H1 (cell line): ENCODE data around the gene ZNRF3. TPM values are rescaled to one million over a fixed set of nuclear protein-coding genes. Genes with fewer than 3 reads are reported as not detected.
"Not testable (repeated sequence)": the region's sequence is repeated elsewhere in the genome, so short reads cannot be mapped to it uniquely, and the experiment has no call there.

Source experiments
- CTCF ChIA-PET: fragments of 300-600 bp; sonication (Branson Sonifier 250); formaldehyde crosslinking; loops from one replicate; lab custom pipeline; 2021; ENCODE audit not compliant: partially characterized antibody; lab: Charles Lee
- POLR2A ChIA-PET: fragments of 300-600 bp; sonication (Branson Sonifier 250); formaldehyde crosslinking; loops from one replicate; lab custom pipeline; 2021; ENCODE audit warnings: inconsistent platforms; ENCODE audit not compliant: partially characterized antibody; lab: Charles Lee
- DNase-seq, 2 experiments: peaks; one replicate each; pipeline versions ENCODE4 v3.0.0 to v3.0.0-alpha.2; 2010 to 2022; ENCODE audit warnings: low spot score in 2 of 2, low read depth in 1 of 2, mixed read lengths in 1 of 2
- FAIRE-seq: peaks from 2 replicates; lab custom pipeline; 2011; peaks lifted over from hg19 to GRCh38; lab: Jason Lieb, UNC
- H2AFZ ChIP-seq: 2 replicates; pipeline ENCODE4 v1.8.1; 2012; ENCODE audit warnings: low read length, inconsistent platforms
- H2AK5ac ChIP-seq: 2 replicates; pipeline ENCODE4 v1.6.1; 2013; ENCODE audit warnings: low read depth, low read length
- H2BK120ac ChIP-seq: replicated peaks from 2 replicates; pipeline ENCODE3; 2013; ENCODE audit warnings: low read depth, low read length, inconsistent platforms
- H2BK12ac ChIP-seq: 2 replicates; pipeline ENCODE4 v1.6.1; 2013; ENCODE audit warnings: low read depth, low read length
- H2BK15ac ChIP-seq: 2 replicates; pipeline ENCODE4 v1.6.1; 2013; ENCODE audit warnings: low read length
- H2BK20ac ChIP-seq: 2 replicates; pipeline ENCODE4 v1.6.1; 2013; ENCODE audit warnings: low read length
- H2BK5ac ChIP-seq: 2 replicates; pipeline ENCODE4 v1.6.1; 2013; ENCODE audit warnings: low read depth, low read length
- H3K14ac ChIP-seq: 2 replicates; pipeline ENCODE4 v1.6.1; 2013; ENCODE audit warnings: inconsistent platforms; ENCODE audit not compliant: insufficient read length
- H3K18ac ChIP-seq: 2 replicates; pipeline ENCODE4 v1.6.1; 2013; ENCODE audit warnings: low read length; ENCODE audit errors: extremely low read depth
- H3K23ac ChIP-seq: 2 replicates; pipeline ENCODE4 v1.6.1; 2013; ENCODE audit warnings: inconsistent platforms; ENCODE audit not compliant: insufficient read length
- H3K23me2 ChIP-seq: 2 replicates; pipeline ENCODE4 v1.6.1; 2013; ENCODE audit warnings: low read depth, low read length
- H3K27ac ChIP-seq: 2 replicates; pipeline ENCODE4 v1.6.1; 2011; ENCODE audit warnings: low read depth, low read length, inconsistent platforms
- H3K27me3 ChIP-seq, 4 experiments: replicated peaks in 1 of 4; 1 replicate in 1 of 4; 2 replicates in 3 of 4; pipeline versions ENCODE4 v1.6.1 to v1.8.1; 2011 to 2013; ENCODE audit warnings: low read length in 3 of 4, mild to moderate bottlenecking in 3 of 4, inconsistent platforms in 2 of 4, mixed read lengths in 2 of 4, moderate library complexity in 1 of 4; ENCODE audit not compliant: control insufficient read depth in 3 of 4, insufficient read depth in 3 of 4; ENCODE audit errors: extremely low read depth in 1 of 4
- H3K36me3 ChIP-seq, 4 experiments: 2 replicates each; pipeline versions ENCODE4 v1.6.1 to v1.8.1; 2011 to 2013; ENCODE audit warnings: mild to moderate bottlenecking in 4 of 4, low read length in 3 of 4, moderate library complexity in 2 of 4, control low read depth in 1 of 4, inconsistent platforms in 1 of 4; ENCODE audit not compliant: insufficient read depth in 4 of 4, control insufficient read depth in 2 of 4
- H3K4ac ChIP-seq: replicated peaks from 2 replicates; pipeline ENCODE3; 2013; ENCODE audit warnings: low read length, low read depth, mixed read lengths, inconsistent platforms; ENCODE audit not compliant: insufficient read length
- H3K4me1 ChIP-seq, 4 experiments: replicated peaks in 1 of 4; 1 replicate in 1 of 4; 2 replicates in 3 of 4; pipeline versions ENCODE4 v1.6.1 to v1.8.1; 2011 to 2013; ENCODE audit warnings: low read length in 3 of 4, inconsistent platforms in 2 of 4, mixed read lengths in 1 of 4; ENCODE audit not compliant: insufficient read depth in 4 of 4, control insufficient read depth in 3 of 4
- H3K4me2 ChIP-seq, 2 experiments: 2 replicates each; pipeline versions ENCODE4 v1.6.1 to v1.8.1; 2011 to 2013; ENCODE audit warnings: low read depth in 2 of 2, low read length in 2 of 2, control low read depth in 1 of 2, inconsistent platforms in 1 of 2, mild to moderate bottlenecking in 1 of 2; ENCODE audit not compliant: insufficient read depth in 1 of 2
- H3K4me3 ChIP-seq, 4 experiments: fragments of 200-600, 300-600 bp in 1 of 4; sonication (generic), shearing (Covaris generic), sonication (Bioruptor Twin) in 1 of 4; 2 replicates each; pipeline versions ENCODE4 v1.5.1 to v1.8.1; 2011 to 2016; ENCODE audit warnings: low read length in 4 of 4, low read depth in 3 of 4, control low read depth in 2 of 4, inconsistent platforms in 2 of 4, mild to moderate bottlenecking in 2 of 4, mixed read lengths in 1 of 4, moderate library complexity in 1 of 4; ENCODE audit not compliant: insufficient read depth in 2 of 4; ENCODE audit errors: extremely low read depth in 1 of 4
- H3K56ac ChIP-seq: replicated peaks from 2 replicates; pipeline ENCODE3; 2013; ENCODE audit warnings: low read depth, mild to moderate bottlenecking, mixed read lengths, low read length, inconsistent platforms; ENCODE audit not compliant: insufficient read length
- H3K79me1 ChIP-seq: 2 replicates; pipeline ENCODE4 v1.6.1; 2013; ENCODE audit warnings: low read depth, low read length, control low read depth
- H3K79me2 ChIP-seq, 2 experiments: 2 replicates each; pipeline versions ENCODE4 v1.6.1 to v1.8.1; 2012 to 2013; ENCODE audit warnings: low read length in 2 of 2, mild to moderate bottlenecking in 2 of 2, inconsistent platforms in 1 of 2; ENCODE audit not compliant: insufficient read depth in 2 of 2, control insufficient read depth in 1 of 2
- H3K9ac ChIP-seq, 4 experiments: replicated peaks in 1 of 4; 1 replicate in 1 of 4; 2 replicates in 3 of 4; pipeline versions ENCODE4 v1.6.1 to v1.8.1; 2011 to 2013; ENCODE audit warnings: low read depth in 3 of 4, low read length in 3 of 4, control low read depth in 2 of 4, mild to moderate bottlenecking in 2 of 4, moderate library complexity in 2 of 4, inconsistent platforms in 1 of 4; ENCODE audit errors: extremely low read depth in 1 of 4
- H3K9me3 ChIP-seq, 2 experiments: 2 replicates each; pipeline versions ENCODE4 v1.6.1 to v1.8.1; 2012 to 2013; ENCODE audit warnings: mild to moderate bottlenecking in 2 of 2, moderate library complexity in 2 of 2, control low read depth in 1 of 2, inconsistent platforms in 1 of 2, low read depth in 1 of 2, low read length in 1 of 2, mixed read lengths in 1 of 2; ENCODE audit not compliant: insufficient read depth in 2 of 2
- H4K20me1 ChIP-seq, 2 experiments: replicated peaks in 1 of 2; 2 replicates each; pipeline versions ENCODE3 to v1.8.1; 2011 to 2013; ENCODE audit warnings: inconsistent platforms in 2 of 2, low read length in 2 of 2, mild to moderate bottlenecking in 1 of 2; ENCODE audit not compliant: insufficient read depth in 2 of 2, control insufficient read depth in 1 of 2
- H4K5ac ChIP-seq: 2 replicates; pipeline ENCODE4 v1.6.1; 2013; ENCODE audit warnings: low read length, low read depth, mixed read lengths, inconsistent platforms; ENCODE audit not compliant: insufficient read length
- H4K8ac ChIP-seq: 2 replicates; pipeline ENCODE4 v1.8.0; 2013; ENCODE audit warnings: mild to moderate bottlenecking, moderate library complexity, low read length, inconsistent platforms; ENCODE audit not compliant: insufficient read depth; ENCODE audit errors: extremely low read depth
- H4K91ac ChIP-seq: replicated peaks from 2 replicates; pipeline ENCODE3; 2013; ENCODE audit warnings: low read length, mixed read lengths, inconsistent platforms; ENCODE audit not compliant: insufficient read length
- WGBS, 2 experiments: shearing (Covaris generic) in 1 of 2; methylation state at CpG; one replicate each; pipeline versions ENCODE4 v1.1.6 to v1.1.7; 2013 to 2015; ENCODE audit warnings: low lambda C conversion rate in 2 of 2, mixed read lengths in 2 of 2, inconsistent platforms in 1 of 2, low coverage in 1 of 2, missing lambda C conversion rate in 1 of 2; ENCODE audit not compliant: insufficient replicate concordance in 2 of 2, insufficient coverage in 1 of 2, insufficient read length in 1 of 2; ENCODE audit errors: extremely low coverage in 1 of 2, missing lambda C conversion rate in 1 of 2; 5-methylcytosine and 5-hydroxymethylcytosine counted together
- polyA plus RNA-seq, 7 experiments: library from polyadenylated mRNA; depleted of rRNA in 3 of 7; stranded (reverse) in 5 of 7; unstranded in 2 of 7; fragments of >200 nt in 5 of 7; fragments of 200-250 nt in 2 of 7; gene quantifications; 1 replicate in 5 of 7; 2 replicates in 1 of 7; 4 replicates in 1 of 7; pipeline versions ENCODE4 v1.2.1 to v1.2.3, GENCODE V29; 2011 to 2013; ENCODE audit warnings: missing spikeins in 2 of 7, mixed read lengths in 2 of 7
- total RNA-seq: library from RNA; stranded (reverse); fragmentation: NEBNext Ultra II Directional; extraction: Animal tissue kit (Norgen Biotek cat#: 25700); gene quantifications from 2 replicates; pipeline ENCODE4 v1.2.1, GENCODE V29; 2021

Gene ZNRF3
- total and polyA plus RNA-seq, 2 of the 8 experiments (the other 6 are each of a cell fraction or from before 2014, with no cell fraction given) = 14.1 to 21.7 TPM

GRCh38 chr22:29083576-29083932, 200.2 kb downstream of the ZNRF3 start:
- not testable (repeated sequence) for H3K27ac ChIP-seq
- POLR2A ChIA-PET = interaction anchor here (1.2 kb wide), 1 partner anchor 10 kb away, joined by 3 read pairs; no protein-coding TSS in a partner anchor

More at GRCh38 chr22:29083576-29083932, 200.2 kb downstream of the ZNRF3 start:
- H3K4me2 ChIP-seq, H3K14ac ChIP-seq, H2BK120ac ChIP-seq, H2BK15ac ChIP-seq, H3K27me3 ChIP-seq, H4K91ac ChIP-seq, H2BK20ac ChIP-seq, H3K36me3 ChIP-seq, H2AK5ac ChIP-seq, H3K56ac ChIP-seq, H3K4ac ChIP-seq, H3K9ac ChIP-seq, H3K23ac ChIP-seq, H3K79me1 ChIP-seq, H3K79me2 ChIP-seq, H4K8ac ChIP-seq, H3K4me1 ChIP-seq, CTCF ChIA-PET, H4K20me1 ChIP-seq, H3K18ac ChIP-seq, H4K5ac ChIP-seq, DNase-seq, H3K4me3 ChIP-seq, H3K23me2 ChIP-seq, H3K9me3 ChIP-seq, H2BK5ac ChIP-seq, H2AFZ ChIP-seq, H2BK12ac ChIP-seq, FAIRE-seq: not testable (repeated sequence)
- WGBS, 2 experiments = 86% methylated on average over 7 of the region's 7 CpGs; no CpG with 5 or more reads in 1 of the 2 experiments
